A549 treated with Mapracorat at 1 μM for 4 hours (cell line): ENCODE measurements around the gene MIPEP. TPM values are rescaled to one million over a fixed set of nuclear protein-coding genes. Genes with fewer than 3 reads are reported as not detected.

ENCODE experiments used
- total RNA-seq: library from RNA; stranded (reverse); fragments of 200-300 nt; extraction: Qiagen RNA extraction; gene quantifications from 5 replicates; pipeline ENCODE4 v1.2.3, GENCODE V29; 2022

MIPEP gene
- total RNA-seq = 17.5 to 27.1 TPM (median 24.9 TPM) in 5 replicates

GRCh38 chr13:23888658-23889614 lies at the start of gene MIPEP:
Gene MIPEP (minus strand): TSS chr13:23889400. CDS start chr13:23889320, 80 bp downstream.

GRCh38 chr13:23897452-23897919 lies 8.3 kb upstream of the MIPEP start, which contains the start of gene C1QTNF9B:
Gene C1QTNF9B (minus strand): TSS chr13:23897502.

Other genes with a start within 250 kb of the MIPEP start
- not detected in 5 replicates for gene C1QTNF9B, start 8.1 kb upstream of the MIPEP start, total RNA-seq